Effector memory CD4-positive, alpha-beta T cell (primary cell): Measurements from ENCODE around the gene SLC9A1.

Experiments used
- DNase-seq, 3 donors: peaks; one replicate each; pipeline ENCODE4 v3.0.0-alpha.2; 2020
- H3K27ac ChIP-seq: 2 replicates; pipeline ENCODE4 v1.7.0; 2013; ENCODE audit warnings: mild to moderate bottlenecking, low read length, moderate library complexity; ENCODE audit not compliant: insufficient read depth, poor library complexity, severe bottlenecking
- H3K27me3 ChIP-seq: replicated peaks from 2 replicates; pipeline ENCODE4 v1.7.0; 2013; ENCODE audit warnings: mild to moderate bottlenecking, low read length; ENCODE audit not compliant: insufficient read depth, control insufficient read depth, poor library complexity, severe bottlenecking
- H3K36me3 ChIP-seq: 2 replicates; pipeline ENCODE4 v1.7.0; 2013; ENCODE audit warnings: mild to moderate bottlenecking, low read length, moderate library complexity; ENCODE audit not compliant: control insufficient read depth, insufficient read depth
- H3K4me1 ChIP-seq: 2 replicates; pipeline ENCODE4 v1.7.0; 2013; ENCODE audit warnings: low read length, mild to moderate bottlenecking; ENCODE audit not compliant: control insufficient read depth, insufficient read depth, poor library complexity, severe bottlenecking
- H3K4me3 ChIP-seq: 2 replicates; pipeline ENCODE4 v1.7.0; 2013; ENCODE audit warnings: low read length, low read depth, mild to moderate bottlenecking; ENCODE audit not compliant: insufficient read depth, poor library complexity, severe bottlenecking
- H3K9me3 ChIP-seq: 2 replicates; pipeline ENCODE4 v1.7.0; 2013; ENCODE audit warnings: mild to moderate bottlenecking, low read length, moderate library complexity; ENCODE audit not compliant: control insufficient read depth

Gene SLC9A1

DNA sequence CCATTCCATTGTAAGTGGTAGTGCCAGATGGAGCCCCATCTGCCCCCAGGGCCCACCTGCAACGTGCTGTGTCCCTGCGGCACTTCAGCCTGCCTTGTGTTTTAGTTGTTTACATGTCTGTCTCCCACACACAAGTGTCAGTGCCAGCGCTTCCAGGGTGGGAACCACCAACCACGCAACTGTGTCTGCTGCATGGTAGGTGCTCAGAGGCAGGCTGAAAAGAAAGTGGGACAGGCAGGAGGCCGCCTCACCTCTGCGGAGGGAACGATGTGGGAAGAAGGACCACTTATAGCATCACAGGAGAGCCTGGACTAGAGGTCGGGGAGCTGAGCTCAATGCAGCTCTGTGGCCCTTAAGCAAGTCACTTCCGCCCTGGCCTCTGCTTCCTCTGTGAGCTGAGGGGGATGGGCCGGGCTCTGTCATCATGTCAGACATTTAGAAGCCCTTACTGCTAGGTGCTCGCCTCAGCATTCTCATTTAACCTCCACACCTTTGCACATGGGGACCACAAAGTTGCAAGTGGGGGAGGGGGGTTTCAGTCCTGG, 17.9 kb downstream of the SLC9A1 start:
- Histone ChIP-seq H3K27ac (peak overlapping the region; percentile 82), H3K36me3 (no peaks in the 10 kb centered on the region), H3K9me3 (no peaks in the 10 kb centered on the region), H3K27me3 (no peaks in the 10 kb centered on the region), H3K4me1 (peaks cover 25% of the 10 kb centered on the region), H3K4me3 (peak overlapping the region; percentile 35)
- peak; percentile 36 to 60 (median 49) for DNase-seq

DNA sequence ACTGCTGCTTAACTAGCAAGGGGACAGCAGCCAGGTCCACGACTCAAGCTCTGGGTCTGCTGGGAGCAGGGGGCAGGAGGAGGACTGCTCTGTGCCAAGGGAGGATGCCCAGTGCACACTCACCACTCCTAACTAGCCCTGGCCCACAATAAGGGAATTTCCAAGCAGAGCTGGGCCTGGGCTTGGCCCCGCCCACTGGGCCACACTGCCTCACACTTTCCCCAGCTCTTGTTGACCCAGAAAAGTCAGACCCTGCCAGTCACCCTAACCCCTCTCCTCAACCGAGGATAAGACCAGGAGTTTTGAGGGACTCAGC, 18.7 kb downstream of the SLC9A1 start:
- Histone ChIP-seq H3K36me3 (no peaks in the 10 kb centered on the region), H3K9me3 (no peaks in the 10 kb centered on the region), H3K4me3 (no peak overlapping the region), H3K27me3 (no peaks in the 10 kb centered on the region), H3K27ac (no peak overlapping the region), H3K4me1 (peaks cover 25% of the 10 kb centered on the region)
- DNase-seq = peak in 2 of 3 donors; percentile 24 to 33

DNA sequence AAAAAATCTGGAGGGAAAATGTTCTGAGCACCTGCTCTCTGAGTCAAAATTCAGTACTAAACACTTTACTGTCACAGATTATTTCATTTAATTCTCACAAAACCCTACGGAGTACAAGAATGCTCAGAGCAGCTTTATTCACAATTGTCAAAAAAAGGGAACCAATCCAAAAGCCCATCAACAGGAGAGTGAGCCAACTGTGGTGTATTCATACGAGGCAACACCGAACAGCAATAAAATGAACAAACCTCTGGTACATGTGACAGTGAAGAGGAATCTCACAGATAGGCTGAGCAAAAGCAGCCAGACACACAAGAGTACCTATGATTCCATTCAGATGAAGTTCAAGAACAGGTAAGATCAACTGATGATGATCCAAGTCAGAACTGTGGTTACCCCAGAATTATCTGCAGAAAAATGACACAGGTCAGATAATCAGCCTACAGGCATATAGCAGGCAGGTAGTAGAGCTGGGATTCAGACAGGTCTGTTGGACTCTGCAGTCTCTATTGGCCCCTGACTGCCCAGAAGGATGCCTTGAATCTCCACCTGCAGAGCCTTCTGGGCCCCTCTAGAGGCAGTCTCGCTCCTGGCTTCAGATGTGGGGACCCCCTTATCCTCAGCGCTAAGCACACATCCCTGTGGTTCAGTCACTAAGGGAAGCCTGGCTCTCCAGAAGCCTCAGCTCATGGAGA, 19.2 kb downstream of the SLC9A1 start:
- Histone ChIP-seq H3K27ac (no peak overlapping the region), H3K4me1 (peaks cover 25% of the 10 kb centered on the region), H3K4me3 (no peak overlapping the region), H3K27me3 (no peaks in the 10 kb centered on the region), H3K36me3 (no peaks in the 10 kb centered on the region), H3K9me3 (no peaks in the 10 kb centered on the region)
- DNase-seq = no peak

DNA sequence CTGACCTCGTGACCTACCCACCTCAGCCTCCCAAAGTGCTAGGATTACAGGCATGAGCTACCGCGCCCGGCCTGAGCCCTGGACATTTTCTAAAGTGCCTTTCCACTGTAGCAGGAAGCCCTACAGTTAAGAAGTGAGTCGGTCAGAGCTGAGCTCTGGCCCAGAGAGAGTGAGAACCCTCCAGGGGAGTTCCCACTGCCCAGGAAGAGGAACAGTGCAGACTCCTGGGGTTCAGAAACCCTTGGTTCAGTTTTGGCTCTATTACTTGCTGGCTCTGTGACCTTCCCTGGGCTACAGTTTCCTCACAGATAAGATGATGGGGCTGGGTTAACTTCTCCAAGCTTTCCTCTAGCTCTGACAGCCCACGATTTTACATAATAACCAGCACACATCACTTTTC, 20.9 kb downstream of the SLC9A1 start:
- Histone ChIP-seq H3K27ac (no peak overlapping the region), H3K27me3 (no peaks in the 10 kb centered on the region), H3K4me1 (peaks cover 25% of the 10 kb centered on the region), H3K4me3 (no peak overlapping the region), H3K36me3 (no peaks in the 10 kb centered on the region), H3K9me3 (no peaks in the 10 kb centered on the region)
- DNase-seq = no peak

DNA sequence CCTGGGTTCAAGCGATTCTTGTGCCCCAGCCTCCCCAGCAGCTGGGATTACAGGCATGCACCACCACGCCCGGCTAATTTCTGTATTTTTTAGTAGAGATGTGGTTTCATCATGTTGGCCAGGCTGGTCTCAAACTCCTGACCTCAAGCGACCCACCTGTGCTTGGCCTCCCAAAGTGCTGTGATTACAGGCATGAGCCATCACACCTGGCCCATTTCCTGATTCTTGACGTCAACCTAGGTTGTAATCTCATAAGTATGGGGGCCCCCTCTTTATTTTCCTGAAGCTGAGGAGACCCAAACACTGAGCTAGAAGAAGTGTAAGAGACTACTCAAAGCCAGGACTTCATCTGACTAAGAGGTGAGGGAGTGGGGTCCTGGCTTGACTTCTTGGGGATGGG, 21.8 kb downstream of the SLC9A1 start:
- no peak for DNase-seq
- Histone ChIP-seq H3K4me1 (peaks cover 24% of the 10 kb centered on the region), H3K27me3 (no peaks in the 10 kb centered on the region), H3K36me3 (no peaks in the 10 kb centered on the region), H3K27ac (no peak overlapping the region), H3K9me3 (no peaks in the 10 kb centered on the region), H3K4me3 (no peak overlapping the region)

DNA sequence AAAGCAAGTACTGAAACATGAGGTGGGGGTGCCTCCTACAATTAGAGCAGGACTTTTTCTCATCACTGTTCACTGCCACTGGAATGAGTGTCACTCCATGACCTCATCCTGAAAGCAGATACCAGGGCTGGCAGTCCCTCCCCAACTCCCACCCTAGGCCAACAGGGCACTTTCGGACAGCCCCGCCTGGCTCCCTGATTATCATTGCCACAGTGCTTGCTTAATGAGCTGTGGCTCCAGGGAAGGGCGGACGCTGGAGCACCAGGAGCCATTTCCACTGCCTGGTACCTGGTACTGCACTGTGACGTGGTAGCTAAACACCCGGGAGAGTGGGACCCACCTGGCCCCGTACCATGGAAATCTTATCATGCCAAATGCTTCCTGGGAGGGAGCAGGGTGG, 22.3 kb downstream of the SLC9A1 start:
- Histone ChIP-seq H3K4me1 (peaks cover 19% of the 10 kb centered on the region), H3K4me3 (no peak overlapping the region), H3K27me3 (no peaks in the 10 kb centered on the region), H3K9me3 (no peaks in the 10 kb centered on the region), H3K27ac (no peak overlapping the region), H3K36me3 (no peaks in the 10 kb centered on the region)
- DNase-seq = no peak

DNA sequence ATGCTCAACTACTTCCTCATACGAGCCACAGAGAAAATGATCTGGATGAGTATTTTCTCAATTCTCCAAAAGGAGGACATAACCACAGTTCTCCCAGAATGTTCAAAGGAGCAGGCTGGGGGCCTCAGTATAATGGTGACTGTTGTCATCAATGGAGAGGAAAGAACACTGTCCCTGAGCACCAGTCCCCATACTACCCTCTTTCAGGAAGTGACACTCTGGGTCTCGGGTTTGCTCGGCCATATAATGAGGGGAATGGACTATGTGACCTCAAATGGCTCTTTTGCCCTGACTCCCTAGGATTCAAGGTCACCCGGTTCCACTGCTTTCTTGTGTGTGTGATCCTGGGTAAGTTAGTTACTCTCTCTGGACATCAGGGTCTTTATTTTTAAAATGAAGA, 22.8 kb downstream of the SLC9A1 start:
- no peak overlapping the region for H3K27ac ChIP-seq
- H3K4me3 ChIP-seq = no peak overlapping the region
- peaks cover 14% of the 10 kb centered on the region for H3K4me1 ChIP-seq
- H3K27me3 ChIP-seq = no peaks in the 10 kb centered on the region
- DNase-seq = no peak
- H3K36me3 ChIP-seq = no peaks in the 10 kb centered on the region
- no peaks in the 10 kb centered on the region for H3K9me3 ChIP-seq

DNA sequence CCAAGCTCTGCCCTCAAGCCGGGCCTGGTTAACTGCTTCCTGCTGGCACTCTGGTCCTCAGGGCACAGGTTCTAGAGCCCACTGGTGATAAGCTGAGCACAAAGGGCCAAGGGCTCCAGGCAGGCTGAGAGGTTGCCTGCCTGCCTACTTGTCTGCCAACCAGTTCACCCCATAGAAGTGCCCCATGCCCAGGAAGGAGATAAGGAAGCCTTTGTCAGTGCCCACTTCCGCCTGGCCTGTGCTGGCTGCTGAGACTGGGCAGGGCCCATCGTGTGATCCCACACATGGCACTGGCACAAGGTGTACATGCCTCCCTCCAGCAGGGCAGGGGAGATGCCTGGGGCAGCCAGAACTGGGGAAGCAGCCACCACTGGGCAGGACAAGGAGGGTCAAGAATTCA, 24.1 kb downstream of the SLC9A1 start:
- Histone ChIP-seq H3K27me3 (no peaks in the 10 kb centered on the region), H3K27ac (no peak overlapping the region), H3K36me3 (no peaks in the 10 kb centered on the region), H3K4me3 (no peak overlapping the region), H3K4me1 (peaks cover under 1% of the 10 kb centered on the region), H3K9me3 (no peaks in the 10 kb centered on the region)
- DNase-seq = no peak

DNA sequence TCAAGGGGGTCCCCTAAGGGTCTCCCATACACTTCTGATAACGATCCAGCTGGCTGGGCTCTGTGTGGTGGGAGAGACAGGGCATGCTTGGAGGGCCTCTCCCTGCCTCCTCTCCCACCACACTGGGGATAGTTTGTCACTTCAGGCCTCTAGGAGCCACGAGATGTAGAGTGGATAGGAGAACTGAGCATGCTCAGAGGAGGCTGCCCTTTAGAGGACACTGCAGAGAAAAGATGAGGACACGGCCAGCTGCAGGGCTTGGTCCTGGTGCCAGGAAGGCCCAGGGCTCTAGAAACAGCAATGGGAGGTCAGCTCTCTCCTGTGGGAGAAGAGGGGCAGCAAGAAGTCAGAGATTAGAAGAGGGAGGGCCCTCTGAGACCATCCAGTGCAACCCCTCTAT, 25.7 kb downstream of the SLC9A1 start:
- no peaks in the 10 kb centered on the region for H3K4me1 ChIP-seq
- H3K36me3 ChIP-seq = no peaks in the 10 kb centered on the region
- H3K27ac ChIP-seq = no peak overlapping the region
- H3K27me3 ChIP-seq = no peaks in the 10 kb centered on the region
- H3K4me3 ChIP-seq = no peak overlapping the region
- no peak for DNase-seq
- H3K9me3 ChIP-seq = no peaks in the 10 kb centered on the region

DNA sequence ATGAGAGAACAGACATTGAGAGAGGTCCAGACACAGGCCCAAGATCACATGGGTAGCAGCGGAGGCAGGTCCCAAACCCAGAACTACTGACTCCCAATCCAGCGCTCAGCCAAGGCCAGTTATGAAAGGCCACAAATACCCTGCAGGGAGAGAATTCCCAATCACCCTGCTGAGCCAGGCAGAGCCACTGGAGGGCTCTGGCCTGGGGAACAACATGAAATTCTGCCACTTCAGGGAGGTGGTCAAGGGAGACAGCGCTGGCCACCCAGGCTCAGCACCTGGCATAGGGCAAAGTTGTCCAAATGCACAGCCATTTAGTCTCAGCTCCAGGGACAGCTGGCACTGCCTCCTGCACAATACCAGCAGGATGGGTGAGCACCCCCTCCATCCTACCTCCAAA, 27.5 kb downstream of the SLC9A1 start:
- no peaks in the 10 kb centered on the region for H3K9me3 ChIP-seq
- H3K27ac ChIP-seq = no peak overlapping the region
- no peaks in the 10 kb centered on the region for H3K27me3 ChIP-seq
- DNase-seq = no peak
- no peaks in the 10 kb centered on the region for H3K4me1 ChIP-seq
- H3K36me3 ChIP-seq = no peaks in the 10 kb centered on the region
- H3K4me3 ChIP-seq = no peak overlapping the region
